HAP-1 (cell line): Measurements from ENCODE around the gene DNAJA1.
A peak's percentile ranks its signal among the peaks of the same experiment; 100 is the strongest.
"Not testable (repeated sequence)": the region's sequence is repeated elsewhere in the genome, so short reads cannot be mapped to it uniquely, and the experiment has no call there.

ENCODE experiments used
- DNase-seq, 2 experiments: peaks; one replicate each; pipeline ENCODE4 v3.0.0-alpha.2; 2016 to 2020; ENCODE audit warnings: low spot score in 2 of 2
- H3K27me3 ChIP-seq: fragments of 250-450 bp; sonication (Bioruptor Pico); 2 replicates; pipeline ENCODE4 v1.5.1; 2020; ENCODE audit warnings: low read depth, mild to moderate bottlenecking, moderate library complexity
- H3K36me3 ChIP-seq: fragments of 250-450 bp; sonication (Bioruptor Pico); replicated peaks from 2 replicates; pipeline ENCODE4 v1.5.1; 2020; ENCODE audit warnings: mild to moderate bottlenecking
- H3K4me1 ChIP-seq: fragments of 250-450 bp; sonication (Bioruptor Pico); 2 replicates; pipeline ENCODE4 v1.5.1; 2020; ENCODE audit warnings: mild to moderate bottlenecking
- H3K4me3 ChIP-seq: fragments of 250-450 bp; sonication (Bioruptor Pico); 2 replicates; pipeline ENCODE4 v1.5.1; 2020; ENCODE audit warnings: mild to moderate bottlenecking, moderate library complexity
- H3K9me3 ChIP-seq: fragments of 250-450 bp; sonication (Bioruptor Pico); 2 replicates; pipeline ENCODE4 v1.5.1; 2020; ENCODE audit warnings: mild to moderate bottlenecking, moderate library complexity
- in situ Hi-C: fragments of 300-500 bp; cut with MboI; formaldehyde crosslinking; loops from 3 replicates; pipeline ENCODE4 v1.14.3; 2020; ENCODE audit warnings: low sequenced_read_pairs, inconsistent platforms, mixed read lengths

Gene DNAJA1

GRCh38 chr9:33024966-33025571 is at the start of gene DNAJA1:
Gene DNAJA1, plus strand, starts transcription at chr9:33025273. Its CDS starts 1,212 bp downstream, at chr9:33026485.
- peak within 1 kb of the TSS; percentile 100 for H3K4me3 ChIP-seq
- peak; percentile 85 to 93 for DNase-seq
- in situ Hi-C loops: no loop called here
- H3K36me3 ChIP-seq: peaks cover 48% of the 10 kb centered on the region
- H3K9me3 ChIP-seq: no peaks in the 10 kb centered on the region
- peaks cover 23% of the 10 kb centered on the region for H3K4me1 ChIP-seq
- no peaks in the 10 kb centered on the region for H3K27me3 ChIP-seq

- H3K4me1 ChIP-seq: peaks cover 12% of the 10 kb centered on the region
- no peak overlapping the region for H3K4me3 ChIP-seq
- H3K36me3 ChIP-seq: peaks cover 26% of the 10 kb centered on the region
- DNase-seq: no peak
- H3K27me3 ChIP-seq: no peaks in the 10 kb centered on the region
- in situ Hi-C loops: no loop called here
- no peaks in the 10 kb centered on the region for H3K9me3 ChIP-seq
Observed at GRCh38 chr9:32978051-32978450, 47.0 kb upstream of the DNAJA1 start.

GRCh38 chr9:32986971-32987370 is 38.1 kb upstream of the DNAJA1 start:
- H3K4me1 ChIP-seq: peaks cover 11% of the 10 kb centered on the region
- in situ Hi-C loops: no loop called here
- peaks cover 59% of the 10 kb centered on the region for H3K36me3 ChIP-seq
- H3K9me3 ChIP-seq: no peaks in the 10 kb centered on the region
- peak; percentile 48 to 50 for DNase-seq
- no peaks in the 10 kb centered on the region for H3K27me3 ChIP-seq
- no peak overlapping the region for H3K4me3 ChIP-seq

GRCh38 chr9:32989660-32990059 is 35.4 kb upstream of the DNAJA1 start:
- Histone ChIP-seq H3K4me3 (no peak overlapping the region), H3K4me1 (peaks cover 18% of the 10 kb centered on the region), H3K27me3 (no peaks in the 10 kb centered on the region), H3K9me3 (no peaks in the 10 kb centered on the region), H3K36me3 (peaks cover 47% of the 10 kb centered on the region)
- no peak for DNase-seq
- in situ Hi-C loops: no loop called here

- H3K4me1 ChIP-seq: peaks cover 18% of the 10 kb centered on the region
- in situ Hi-C loops: no loop called here
Observed at GRCh38 chr9:32991897-32992594, 33.0 kb upstream of the DNAJA1 start.

GRCh38 chr9:32992595-32993238 is 32.4 kb upstream of the DNAJA1 start:
- peaks cover 35% of the 10 kb centered on the region for H3K36me3 ChIP-seq

More at GRCh38 chr9:32991897-32992594, 33.0 kb upstream of the DNAJA1 start:
- Histone ChIP-seq H3K4me3 (no peak overlapping the region), H3K27me3 (no peaks in the 10 kb centered on the region), H3K9me3 (no peaks in the 10 kb centered on the region), H3K36me3 (peaks cover 40% of the 10 kb centered on the region)
- peak in 1 of 2 experiments; percentile 24 for DNase-seq

GRCh38 chr9:33000682-33001055 is 24.4 kb upstream of the DNAJA1 start:
- DNase-seq, in situ Hi-C loops: not testable (repeated sequence)

More at GRCh38 chr9:32992595-32993238, 32.4 kb upstream of the DNAJA1 start:
- no peaks in the 10 kb centered on the region for H3K27me3 ChIP-seq
- in situ Hi-C loops: no loop called here
- peaks cover 12% of the 10 kb centered on the region for H3K4me1 ChIP-seq
- no peaks in the 10 kb centered on the region for H3K9me3 ChIP-seq
- no peak overlapping the region for H3K4me3 ChIP-seq
- DNase-seq: no peak

GRCh38 chr9:33005335-33005734 is 19.7 kb upstream of the DNAJA1 start:
- H3K36me3 ChIP-seq, H3K27me3 ChIP-seq, H3K9me3 ChIP-seq, in situ Hi-C loops, H3K4me3 ChIP-seq, H3K4me1 ChIP-seq, DNase-seq: not testable (repeated sequence)

More at GRCh38 chr9:33000682-33001055, 24.4 kb upstream of the DNAJA1 start:
- Histone ChIP-seq H3K36me3 (peaks cover 14% of the 10 kb centered on the region), H3K4me3 (peak overlapping the region; percentile 92), H3K4me1 (peaks cover 11% of the 10 kb centered on the region)
- not testable (repeated sequence) for H3K27me3 ChIP-seq, H3K9me3 ChIP-seq

GRCh38 chr9:33007755-33008154 is 17.3 kb upstream of the DNAJA1 start:
- H3K9me3 ChIP-seq: no peaks in the 10 kb centered on the region
- no peaks in the 10 kb centered on the region for H3K4me1 ChIP-seq
- in situ Hi-C loops: no loop called here
- H3K36me3 ChIP-seq: no peaks in the 10 kb centered on the region
- no peak overlapping the region for H3K4me3 ChIP-seq
- no peak for DNase-seq
- H3K27me3 ChIP-seq: no peaks in the 10 kb centered on the region

- Histone ChIP-seq H3K27me3 (no peaks in the 10 kb centered on the region), H3K9me3 (no peaks in the 10 kb centered on the region), H3K4me1 (no peaks in the 10 kb centered on the region), H3K36me3 (no peaks in the 10 kb centered on the region; the same call in 1 of the 2 replicates), H3K4me3 (no peak overlapping the region)
- in situ Hi-C loops: no loop called here
- no peak for DNase-seq
Observed at GRCh38 chr9:33011831-33012230, 13.2 kb upstream of the DNAJA1 start.

GRCh38 chr9:33012328-33013069 is 12.6 kb upstream of the DNAJA1 start:
- DNase-seq: no peak
- H3K4me3 ChIP-seq: no peak overlapping the region
- no peaks in the 10 kb centered on the region for H3K27me3 ChIP-seq
- no peaks in the 10 kb centered on the region for H3K4me1 ChIP-seq
- H3K36me3 ChIP-seq: no peaks in the 10 kb centered on the region; the same call in 1 of the 2 replicates
- no peaks in the 10 kb centered on the region for H3K9me3 ChIP-seq
- in situ Hi-C loops: no loop called here

- H3K4me3 ChIP-seq: no peak overlapping the region
- H3K27me3 ChIP-seq: no peaks in the 10 kb centered on the region
- no peaks in the 10 kb centered on the region for H3K4me1 ChIP-seq
- in situ Hi-C loops: no loop called here
- H3K36me3 ChIP-seq: peaks cover 4% of the 10 kb centered on the region
- DNase-seq: no peak
- no peaks in the 10 kb centered on the region for H3K9me3 ChIP-seq
Observed at GRCh38 chr9:33013962-33014664, 11.0 kb upstream of the DNAJA1 start.

GRCh38 chr9:33014665-33015014 is 10.4 kb upstream of the DNAJA1 start:
- no peak for DNase-seq
- no peaks in the 10 kb centered on the region for H3K27me3 ChIP-seq
- H3K36me3 ChIP-seq: peaks cover 4% of the 10 kb centered on the region
- no peaks in the 10 kb centered on the region for H3K4me1 ChIP-seq
- in situ Hi-C loops: no loop called here
- H3K4me3 ChIP-seq: no peak overlapping the region
- H3K9me3 ChIP-seq: no peaks in the 10 kb centered on the region
